GM06990 (cell line): ENCODE results near the gene LSM10.

Experiments used
- DNase-seq: peaks from one replicate; pipeline ENCODE4 v3.0.0-alpha.2; 2011; ENCODE audit not compliant: insufficient read length; ENCODE audit errors: extremely low read depth
- H3K27me3 ChIP-seq: replicated peaks from 2 replicates; pipeline ENCODE4 v1.6.0; 2011; ENCODE audit warnings: low read length; ENCODE audit not compliant: control insufficient read depth, insufficient read depth
- H3K36me3 ChIP-seq: 2 replicates; pipeline ENCODE4 v1.5.1; 2011; ENCODE audit warnings: low read length; ENCODE audit not compliant: control insufficient read depth, insufficient read depth
- H3K4me3 ChIP-seq: replicated peaks from 2 replicates; pipeline ENCODE4 v1.5.1; 2011; ENCODE audit warnings: low read depth, mild to moderate bottlenecking, control low read depth, low read length
- TF ChIP-seq, protein P1 (sequence below): IDR thresholded peaks from 2 replicates; pipeline ENCODE4 v1.5.1; 2011; ENCODE audit warnings: low read length, control low read depth, mild to moderate bottlenecking, inconsistent platforms; ENCODE audit not compliant: insufficient read depth, poor library complexity, severe bottlenecking

The LSM10 gene

GRCh38 chr1:36417931-36418330 is 20.2 kb upstream of the LSM10 start:
- TF ChIP-seq, protein P1, sequence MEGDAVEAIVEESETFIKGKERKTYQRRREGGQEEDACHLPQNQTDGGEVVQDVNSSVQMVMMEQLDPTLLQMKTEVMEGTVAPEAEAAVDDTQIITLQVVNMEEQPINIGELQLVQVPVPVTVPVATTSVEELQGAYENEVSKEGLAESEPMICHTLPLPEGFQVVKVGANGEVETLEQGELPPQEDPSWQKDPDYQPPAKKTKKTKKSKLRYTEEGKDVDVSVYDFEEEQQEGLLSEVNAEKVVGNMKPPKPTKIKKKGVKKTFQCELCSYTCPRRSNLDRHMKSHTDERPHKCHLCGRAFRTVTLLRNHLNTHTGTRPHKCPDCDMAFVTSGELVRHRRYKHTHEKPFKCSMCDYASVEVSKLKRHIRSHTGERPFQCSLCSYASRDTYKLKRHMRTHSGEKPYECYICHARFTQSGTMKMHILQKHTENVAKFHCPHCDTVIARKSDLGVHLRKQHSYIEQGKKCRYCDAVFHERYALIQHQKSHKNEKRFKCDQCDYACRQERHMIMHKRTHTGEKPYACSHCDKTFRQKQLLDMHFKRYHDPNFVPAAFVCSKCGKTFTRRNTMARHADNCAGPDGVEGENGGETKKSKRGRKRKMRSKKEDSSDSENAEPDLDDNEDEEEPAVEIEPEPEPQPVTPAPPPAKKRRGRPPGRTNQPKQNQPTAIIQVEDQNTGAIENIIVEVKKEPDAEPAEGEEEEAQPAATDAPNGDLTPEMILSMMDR = no peak

DNA sequence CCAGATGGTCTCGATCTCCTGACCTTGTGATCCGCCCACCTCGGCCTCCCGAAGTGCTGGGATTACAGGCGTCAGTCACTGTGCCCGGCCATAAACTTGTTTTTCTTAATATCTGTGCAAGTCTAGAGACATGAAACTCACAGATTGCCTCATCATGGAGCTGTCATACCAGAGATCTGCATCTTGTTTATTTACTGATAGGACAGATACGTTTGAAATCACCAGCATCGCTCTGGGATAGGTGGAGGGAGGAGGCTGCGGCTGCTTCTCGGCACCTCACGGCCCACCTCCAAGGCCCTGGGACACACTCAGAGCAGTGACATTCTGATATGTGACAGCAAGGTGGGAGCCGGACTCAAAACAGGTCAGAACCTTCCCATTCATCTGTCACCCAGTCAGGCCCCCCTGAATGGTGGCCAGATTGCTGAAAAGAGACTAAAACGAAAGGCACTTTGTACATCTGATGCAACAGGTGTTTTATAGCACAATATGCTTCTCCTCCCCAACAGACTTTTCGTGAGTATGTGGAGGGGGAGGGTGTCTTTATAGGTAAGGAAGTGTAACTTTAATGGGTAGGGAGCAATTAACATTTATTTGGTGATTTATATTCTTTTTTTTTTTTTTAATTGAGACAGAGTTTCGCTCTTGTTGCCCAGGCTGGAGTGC is 18.1 kb upstream of the LSM10 start:
- TF ChIP-seq, protein P1 = no peak
- H3K4me3 ChIP-seq = no peak overlapping the region
- no peaks in the 10 kb centered on the region for H3K36me3 ChIP-seq
- no peaks in the 10 kb centered on the region for H3K27me3 ChIP-seq
- no peak for DNase-seq

More at GRCh38 chr1:36417931-36418330, 20.2 kb upstream of the LSM10 start:
- DNase-seq = no peak
- no peak overlapping the region for H3K4me3 ChIP-seq
- H3K36me3 ChIP-seq = no peaks in the 10 kb centered on the region
- no peaks in the 10 kb centered on the region for H3K27me3 ChIP-seq

GRCh38 chr1:36414384-36414783 is 16.7 kb upstream of the LSM10 start:
- H3K36me3 ChIP-seq = no peaks in the 10 kb centered on the region
- no peaks in the 10 kb centered on the region for H3K27me3 ChIP-seq
- no peak overlapping the region for H3K4me3 ChIP-seq
- DNase-seq = no peak
- TF ChIP-seq, protein P1 = no peak

DNA sequence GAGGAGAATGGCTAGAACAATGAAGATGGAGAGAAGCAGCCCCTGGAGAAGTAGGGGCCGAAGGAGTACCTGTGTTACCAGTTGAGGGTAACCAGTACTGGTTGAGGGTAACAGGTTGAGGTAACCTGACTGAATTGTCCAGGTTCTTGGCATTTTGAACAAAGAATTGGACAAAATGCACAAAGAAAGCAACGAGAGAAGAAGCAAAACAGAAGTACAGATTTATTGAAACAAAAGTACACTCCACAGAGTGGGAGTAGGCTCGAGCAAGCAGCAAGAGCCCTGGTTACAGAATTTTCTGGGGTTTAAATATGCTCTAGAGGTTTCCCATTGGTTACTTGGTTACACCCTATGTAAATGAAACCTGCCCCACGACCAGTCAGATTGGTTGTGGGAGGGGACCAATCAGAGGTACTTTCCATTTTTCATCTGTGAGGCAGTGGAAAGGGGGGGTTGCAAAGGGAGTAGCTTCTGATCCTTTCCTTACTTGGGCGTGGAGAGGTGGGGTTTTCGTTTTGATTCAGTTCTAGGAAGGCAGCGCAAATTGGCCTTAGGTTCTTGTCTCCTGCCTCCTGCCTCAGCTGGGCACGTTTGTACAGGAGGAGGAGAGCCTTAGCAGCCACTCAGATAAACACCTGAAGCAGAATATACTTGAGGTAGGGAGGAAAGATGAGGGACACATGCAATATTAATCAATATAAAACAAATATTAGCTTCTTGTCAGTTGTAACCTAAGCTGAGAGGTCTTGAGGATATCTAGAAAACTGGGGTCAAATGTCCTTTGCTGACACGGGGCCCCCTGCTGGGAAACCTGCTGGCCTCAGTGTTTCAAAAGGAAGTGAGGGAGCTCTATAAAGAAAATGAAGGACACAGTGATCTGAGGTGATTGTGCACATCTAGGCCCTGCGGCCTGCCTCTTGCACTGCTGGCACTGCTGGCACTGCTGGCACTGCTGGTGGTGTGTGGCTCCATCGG is 14.3 kb upstream of the LSM10 start:
- Histone ChIP-seq H3K27me3 (no peaks in the 10 kb centered on the region), H3K36me3 (no peaks in the 10 kb centered on the region), H3K4me3 (no peak overlapping the region)
- TF ChIP-seq, protein P1 = no peak
- no peak for DNase-seq

DNA sequence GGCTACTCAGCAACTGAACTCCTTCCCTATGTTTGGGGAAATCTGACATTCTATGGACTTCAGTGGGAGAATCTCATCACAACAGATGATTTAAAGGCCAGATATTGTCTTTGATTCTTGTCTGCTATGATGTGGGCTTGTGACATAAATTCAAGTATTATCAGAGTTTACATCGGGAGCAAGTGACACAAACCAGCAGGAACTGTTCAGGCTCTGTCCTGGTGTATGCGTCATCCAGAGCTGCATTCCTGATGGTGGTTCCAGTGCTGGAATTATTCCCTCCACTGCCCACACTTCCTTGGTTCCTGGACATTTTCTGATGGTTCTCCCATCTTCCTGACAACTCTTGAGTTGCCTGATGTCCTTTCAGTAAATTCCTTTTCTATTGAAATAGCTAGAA is 10.8 kb upstream of the LSM10 start:
- no peak for DNase-seq
- TF ChIP-seq, protein P1 = no peak
- Histone ChIP-seq H3K4me3 (no peak overlapping the region), H3K36me3 (no peaks in the 10 kb centered on the region), H3K27me3 (no peaks in the 10 kb centered on the region)
